Endothelial cell of hepatic sinusoid (primary cell): ENCODE data around the gene PPARD.
"Not testable (repeated sequence)": the region's sequence is repeated elsewhere in the genome, so short reads cannot be mapped to it uniquely, and the experiment has no call there.

ENCODE experiments used
- in situ Hi-C: cut with HindIII; loops from 2 replicates; pipeline ENCODE4 v1.10.0; 2017; ENCODE audit warnings: low sequenced_read_pairs

PPARD gene

GRCh38 chr6:35403544-35404442 is 61.4 kb downstream of the PPARD start:
- in situ Hi-C loops = no loop called here

DNA sequence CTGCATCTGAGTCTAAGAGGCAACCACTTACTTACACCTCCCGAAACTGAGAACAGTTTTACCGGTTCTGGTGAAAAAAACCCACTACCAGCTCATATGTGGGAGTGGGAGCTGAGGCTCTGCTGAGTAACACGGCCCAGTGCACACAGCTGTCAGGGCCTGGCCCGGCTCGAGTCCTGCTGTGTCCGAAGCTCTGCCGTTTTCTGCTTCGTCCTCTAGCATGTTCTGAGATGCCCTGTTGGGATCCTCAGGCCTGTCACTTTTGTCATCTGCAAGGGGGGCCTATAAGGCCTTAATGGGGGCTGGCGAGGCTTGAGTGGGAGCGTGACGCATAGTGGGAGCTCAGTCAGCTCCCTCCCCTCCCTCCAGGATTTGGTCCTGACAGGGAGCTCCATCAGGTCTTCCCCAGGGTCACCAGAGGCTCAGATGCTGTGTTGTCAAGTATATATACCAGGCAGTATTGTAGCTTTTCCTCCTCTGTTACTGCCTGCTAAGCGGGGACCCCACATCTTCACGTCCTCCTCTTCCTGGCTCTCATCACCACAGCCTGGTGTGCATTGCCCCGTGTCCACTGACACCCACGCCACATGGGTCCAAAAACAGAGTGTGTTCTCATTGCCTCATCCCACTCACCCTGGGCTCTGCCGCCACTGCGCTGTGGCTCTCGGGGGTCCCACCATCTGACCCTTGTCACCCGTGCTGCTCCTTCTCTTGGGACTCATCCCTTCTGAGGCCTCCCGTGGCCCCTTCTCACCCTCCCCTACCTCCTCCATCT is 64.5 kb downstream of the PPARD start:
- in situ Hi-C loops = no loop called here

GRCh38 chr6:35409245-35409644 is 66.9 kb downstream of the PPARD start:
- in situ Hi-C loops = no loop called here

GRCh38 chr6:35410131-35410530 is 67.8 kb downstream of the PPARD start:
- in situ Hi-C loops = no loop called here

DNA sequence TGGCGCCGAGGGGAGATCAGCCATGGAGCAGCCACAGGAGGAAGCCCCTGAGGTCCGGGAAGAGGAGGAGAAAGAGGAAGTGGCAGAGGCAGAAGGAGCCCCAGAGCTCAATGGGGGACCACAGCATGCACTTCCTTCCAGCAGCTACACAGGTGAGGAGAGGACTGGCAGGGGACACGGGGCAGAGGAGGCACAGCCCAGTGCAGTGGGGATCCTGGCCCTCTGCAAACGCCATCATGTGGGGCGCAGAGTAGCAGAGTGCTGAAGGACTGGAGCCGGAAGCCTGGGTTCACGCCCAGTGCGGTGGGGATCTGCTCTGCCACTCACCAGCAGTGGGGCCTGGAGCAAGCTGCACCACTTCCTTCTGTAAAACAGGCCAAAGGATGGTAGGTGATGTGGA is 68.7 kb downstream of the PPARD start:
- in situ Hi-C loops = no loop called here

GRCh38 chr6:35412102-35412501 is 69.7 kb downstream of the PPARD start:
- in situ Hi-C loops = no loop called here

DNA sequence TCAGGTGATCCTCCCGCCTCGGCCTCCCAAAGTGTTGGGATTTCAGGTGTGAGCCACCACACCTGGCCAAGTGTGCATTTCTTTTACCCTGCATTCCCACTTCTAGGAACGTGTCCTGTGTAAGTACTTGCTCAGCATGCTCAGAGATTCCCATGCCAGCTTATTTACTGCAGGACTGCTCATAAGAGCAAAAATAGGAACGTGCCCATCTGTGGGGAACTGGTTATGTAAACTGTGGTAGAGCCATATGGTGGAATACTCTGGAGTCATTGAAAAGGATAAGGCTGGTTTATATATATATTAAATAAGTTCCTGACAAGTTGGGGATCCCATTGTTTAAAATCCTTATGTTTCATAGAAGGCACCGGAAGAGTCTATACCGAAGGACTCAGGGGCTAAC is 71.6 kb downstream of the PPARD start:
- in situ Hi-C loops = no loop called here

- in situ Hi-C loops = no loop called here
These were observed 72.9 kb downstream of the PPARD start for GRCh38 chr6:35415065-35415891.

GRCh38 chr6:35417979-35418661 is 75.8 kb downstream of the PPARD start:
- in situ Hi-C loops = no loop called here

DNA sequence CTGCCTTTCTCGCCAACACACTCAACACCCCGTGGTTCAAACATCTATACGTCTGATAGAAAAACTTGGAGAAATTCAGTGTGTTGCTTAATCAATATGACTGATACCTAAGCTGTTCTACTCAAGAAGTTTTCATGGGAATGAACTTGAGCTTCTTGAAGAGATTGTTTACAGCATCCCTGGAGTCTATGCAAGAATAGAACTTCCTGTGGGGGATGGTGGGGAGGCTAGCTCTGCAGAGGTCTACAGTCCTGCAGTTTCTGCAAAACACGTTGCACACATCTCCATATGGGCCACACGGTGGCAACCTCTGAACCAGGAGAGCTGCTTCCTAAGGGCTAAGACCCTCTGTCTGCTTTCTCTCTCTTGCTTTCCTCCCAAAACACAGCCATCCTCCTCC is 77.1 kb downstream of the PPARD start:
- in situ Hi-C loops = no loop called here

DNA sequence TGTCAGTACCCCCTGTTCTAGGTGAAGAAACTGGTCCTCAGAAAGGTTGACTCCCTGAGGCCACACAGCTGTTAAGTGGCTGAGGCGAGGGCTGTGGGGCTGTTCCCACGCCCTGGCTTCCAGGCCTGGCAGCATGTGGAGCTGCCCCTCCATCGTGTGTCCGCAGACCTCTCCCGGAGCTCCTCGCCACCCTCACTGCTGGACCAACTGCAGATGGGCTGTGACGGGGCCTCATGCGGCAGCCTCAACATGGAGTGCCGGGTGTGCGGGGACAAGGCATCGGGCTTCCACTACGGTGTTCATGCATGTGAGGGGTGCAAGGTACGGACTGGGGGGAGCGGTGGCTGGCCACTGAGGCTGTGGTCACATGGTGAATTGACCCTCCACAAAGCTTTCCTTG is 77.6 kb downstream of the PPARD start:
- in situ Hi-C loops = loop anchor here (5.0 to 10.0 kb wide), 2 partner anchors 43 to 75 kb away; partner anchors contain the start of gene PPARD

DNA sequence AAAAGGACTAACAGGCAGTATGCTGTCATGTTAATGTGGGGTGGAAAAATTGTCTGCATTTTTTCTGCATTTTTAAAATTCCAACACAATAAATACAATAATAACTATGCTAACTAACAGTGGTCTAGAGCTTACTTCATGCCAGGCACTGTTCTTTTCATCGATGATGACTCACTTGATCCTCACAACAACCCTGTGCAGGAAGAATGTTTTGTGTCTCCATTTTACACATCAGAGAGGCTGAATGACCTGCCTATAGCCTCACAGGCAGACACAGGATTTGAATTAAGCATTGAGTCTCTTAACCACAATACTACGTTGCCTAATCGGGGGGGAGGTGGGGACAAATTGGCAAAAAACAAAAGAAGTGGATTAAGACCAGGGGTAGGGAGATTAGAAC is 82.9 kb downstream of the PPARD start:
- in situ Hi-C loops = loop anchor here (10.0 kb wide), 1 partner anchor 80 kb away; the partner anchor contains the start of gene PPARD

GRCh38 chr6:35426074-35426473 is 83.7 kb downstream of the PPARD start:
- in situ Hi-C loops = loop anchor here (10.0 kb wide), 1 partner anchor 81 kb away; the partner anchor contains the start of gene PPARD

DNA sequence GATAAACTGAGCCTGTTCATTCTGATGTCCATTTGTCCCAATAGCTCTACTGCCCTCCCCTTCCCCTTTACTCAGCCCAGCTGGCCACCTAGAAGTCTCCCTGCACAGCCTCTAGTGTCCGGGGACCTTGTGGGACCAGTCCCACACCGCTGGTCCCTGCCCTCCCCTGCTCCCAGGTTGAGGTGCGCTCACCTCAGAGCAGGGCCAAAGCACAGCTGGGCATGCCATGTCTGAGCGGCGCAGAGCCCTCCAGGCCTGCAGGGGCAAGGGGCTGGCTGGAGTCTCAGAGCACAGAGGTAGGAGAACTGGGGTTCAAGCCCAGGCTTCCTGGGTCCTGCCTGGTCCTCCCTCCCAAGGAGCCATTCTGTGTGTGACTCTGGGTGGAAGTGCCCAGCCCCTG is 85.1 kb downstream of the PPARD start:
- in situ Hi-C loops = loop anchor here (10.0 kb wide), 1 partner anchor 83 kb away; the partner anchor contains the start of gene PPARD

DNA sequence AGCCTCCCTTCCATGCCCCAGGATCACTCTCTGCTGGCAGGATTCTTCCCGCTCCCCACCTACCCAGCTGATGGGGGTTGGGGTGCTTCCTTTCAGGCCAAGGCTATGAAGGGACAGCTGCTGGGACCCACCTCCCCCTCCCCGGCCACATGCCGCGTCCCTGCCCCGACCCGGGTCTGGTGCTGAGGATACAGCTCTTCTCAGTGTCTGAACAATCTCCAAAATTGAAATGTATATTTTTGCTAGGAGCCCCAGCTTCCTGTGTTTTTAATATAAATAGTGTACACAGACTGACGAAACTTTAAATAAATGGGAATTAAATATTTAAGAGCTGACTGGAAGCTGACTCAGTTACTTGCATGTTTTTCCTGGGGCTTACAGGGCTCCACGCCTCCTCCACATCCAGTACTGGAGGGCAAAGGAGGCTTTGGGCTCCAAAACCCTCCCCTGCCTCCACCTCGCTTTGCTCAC is 85.5 kb downstream of the PPARD start:
- in situ Hi-C loops = loop anchor here (10.0 kb wide), 1 partner anchor 83 kb away; the partner anchor contains the start of gene PPARD

GRCh38 chr6:35428421-35429149 is 86.2 kb downstream of the PPARD start:
- in situ Hi-C loops = loop anchor here (10.0 kb wide), 1 partner anchor 84 kb away; the partner anchor contains the start of gene PPARD

GRCh38 chr6:35429463-35429862 is 87.1 kb downstream of the PPARD start:
- in situ Hi-C loops = loop anchor here (10.0 kb wide), 1 partner anchor 85 kb away; the partner anchor contains the start of gene PPARD

DNA sequence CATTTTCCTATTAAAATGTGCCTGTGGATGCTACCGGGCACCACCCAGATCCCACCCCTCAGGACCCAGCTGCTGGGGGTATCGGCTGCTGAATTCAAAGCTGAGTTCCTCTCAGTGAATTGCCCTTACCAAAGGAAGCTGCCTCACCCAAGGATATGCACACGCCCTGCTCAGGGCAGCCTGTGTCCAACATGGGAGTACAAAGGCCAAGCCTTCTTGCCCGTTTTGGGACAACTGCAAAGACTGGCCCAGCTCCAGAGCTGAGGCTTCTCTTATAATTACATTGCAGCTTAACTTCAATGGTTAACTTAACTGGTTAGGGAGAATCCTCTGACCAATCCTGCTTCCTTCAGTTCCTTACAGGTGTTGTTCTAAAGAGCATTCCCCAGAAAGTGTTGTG is 89.9 kb downstream of the PPARD start:
- in situ Hi-C loops = no loop called here

GRCh38 chr6:35432702-35433101 is 90.3 kb downstream of the PPARD start:
- in situ Hi-C loops = not testable (repeated sequence)
